ENCODE data around the gene MED12L.

Gene MED12L

GRCh38 chr3:151213881-151214280 is 128.4 kb downstream of the MED12L start:
- no peaks in the 10 kb centered on the region for H3K9me3 ChIP-seq (ENCODE audit: low read length)
- no peak overlapping the region for H3K4me2 ChIP-seq (ENCODE audit: low read length)
- no peak for TF ChIP-seq CTCF (IDR thresholded peaks at IDR 0.05; ENCODE audit: low read length)
- TF ChIP-seq EZH2 (IDR thresholded peaks at IDR 0.05; ENCODE audit: borderline replicate concordance, low read length), result no peak
- H3K9ac ChIP-seq (ENCODE audit: low read length), result no peak overlapping the region
- no peaks in the 10 kb centered on the region for H3K27me3 ChIP-seq (ENCODE audit: insufficient read depth, low read length)
- no peaks in the 10 kb centered on the region for H4K20me1 ChIP-seq (ENCODE audit: insufficient read depth, low read length)
- H3K27ac ChIP-seq (ENCODE audit: low read depth, low read length, poor library complexity, severe bottlenecking), result no peak overlapping the region
- H2AFZ ChIP-seq (ENCODE audit: low read length), result no peak overlapping the region
- no peak overlapping the region for H3K4me3 ChIP-seq (ENCODE audit: low read depth, low read length, poor library complexity, severe bottlenecking)
- H3K36me3 ChIP-seq (ENCODE audit: insufficient read depth, low read length), result no peaks in the 10 kb centered on the region
- peaks cover 12% of the 10 kb centered on the region for H3K4me1 ChIP-seq (ENCODE audit: insufficient read depth, low read length, severe bottlenecking)
- no peaks in the 10 kb centered on the region for H3K9me2 ChIP-seq (ENCODE audit: low read depth, low read length)
- no peaks in the 10 kb centered on the region for H3F3A ChIP-seq (ENCODE audit: insufficient read depth, low read length)
- H3K79me2 ChIP-seq (ENCODE audit: insufficient read depth, low read length), result no peaks in the 10 kb centered on the region

- no peak overlapping the region for H3K4me3 ChIP-seq (ENCODE audit: low read depth, low read length, poor library complexity, severe bottlenecking)
- H2AFZ ChIP-seq (ENCODE audit: low read length), result no peak overlapping the region
- H3K9me3 ChIP-seq (ENCODE audit: low read length), result no peaks in the 10 kb centered on the region
- no peak overlapping the region for H3K27ac ChIP-seq (ENCODE audit: low read depth, low read length, poor library complexity, severe bottlenecking)
- no peaks in the 10 kb centered on the region for H3F3A ChIP-seq (ENCODE audit: insufficient read depth, low read length)
- H3K9ac ChIP-seq (ENCODE audit: low read length), result no peak overlapping the region
- TF ChIP-seq CTCF (IDR thresholded peaks at IDR 0.05; ENCODE audit: low read length) (no peak), EZH2 (IDR thresholded peaks at IDR 0.05; ENCODE audit: borderline replicate concordance, low read length) (no peak)
- no peaks in the 10 kb centered on the region for H3K79me2 ChIP-seq (ENCODE audit: insufficient read depth, low read length)
- no peaks in the 10 kb centered on the region for H3K27me3 ChIP-seq (ENCODE audit: insufficient read depth, low read length)
- H4K20me1 ChIP-seq (ENCODE audit: insufficient read depth, low read length), result no peaks in the 10 kb centered on the region
- peaks cover 12% of the 10 kb centered on the region for H3K4me1 ChIP-seq (ENCODE audit: insufficient read depth, low read length, severe bottlenecking)
- no peak overlapping the region for H3K4me2 ChIP-seq (ENCODE audit: low read length)
- no peaks in the 10 kb centered on the region for H3K9me2 ChIP-seq (ENCODE audit: low read depth, low read length)
- no peaks in the 10 kb centered on the region for H3K36me3 ChIP-seq (ENCODE audit: insufficient read depth, low read length)
Measured at GRCh38 chr3:151214459-151214858, 129.0 kb downstream of the MED12L start.

- TF ChIP-seq CTCF (IDR thresholded peaks at IDR 0.05; ENCODE audit: low read length) (no peak), EZH2 (IDR thresholded peaks at IDR 0.05; ENCODE audit: borderline replicate concordance, low read length) (no peak)
- H3K79me2 ChIP-seq (ENCODE audit: insufficient read depth, low read length), result no peaks in the 10 kb centered on the region
- H3K4me3 ChIP-seq (ENCODE audit: low read depth, low read length, poor library complexity, severe bottlenecking), result no peak overlapping the region
- H2AFZ ChIP-seq (ENCODE audit: low read length), result no peak overlapping the region
- H3K27me3 ChIP-seq (ENCODE audit: insufficient read depth, low read length), result no peaks in the 10 kb centered on the region
- H4K20me1 ChIP-seq (ENCODE audit: insufficient read depth, low read length), result no peaks in the 10 kb centered on the region
- 0 out of 2 replicates have a peak, but pooled peaks cover 3% of the 10 kb centered on the region for H3K9me3 ChIP-seq (ENCODE audit: low read length)
- H3K27ac ChIP-seq (ENCODE audit: low read depth, low read length, poor library complexity, severe bottlenecking), result no peak overlapping the region
- no peak overlapping the region for H3K4me2 ChIP-seq (ENCODE audit: low read length)
- H3K9ac ChIP-seq (ENCODE audit: low read length), result no peak overlapping the region
- H3F3A ChIP-seq (ENCODE audit: insufficient read depth, low read length), result no peaks in the 10 kb centered on the region
- no peaks in the 10 kb centered on the region for H3K4me1 ChIP-seq (ENCODE audit: insufficient read depth, low read length, severe bottlenecking)
- no peaks in the 10 kb centered on the region for H3K36me3 ChIP-seq (ENCODE audit: insufficient read depth, low read length)
- no peaks in the 10 kb centered on the region for H3K9me2 ChIP-seq (ENCODE audit: low read depth, low read length)
Measured at GRCh38 chr3:151216641-151217607, 131.5 kb downstream of the MED12L start.
